GM18511 (cell line): Measurements from ENCODE around the gene SOBP.
"Not testable (repeated sequence)": the region's sequence is repeated elsewhere in the genome, so short reads cannot be mapped to it uniquely, and the experiment has no call there.

Source experiments
- ATAC-seq: cut with Tn5 transposase; IDR thresholded peaks from one replicate; pipeline ENCODE4 v1.9.1; 2021; ENCODE audit warnings: mild to moderate bottlenecking, moderate library complexity; ENCODE audit not compliant: unreplicated experiment

The SOBP gene, protein sequence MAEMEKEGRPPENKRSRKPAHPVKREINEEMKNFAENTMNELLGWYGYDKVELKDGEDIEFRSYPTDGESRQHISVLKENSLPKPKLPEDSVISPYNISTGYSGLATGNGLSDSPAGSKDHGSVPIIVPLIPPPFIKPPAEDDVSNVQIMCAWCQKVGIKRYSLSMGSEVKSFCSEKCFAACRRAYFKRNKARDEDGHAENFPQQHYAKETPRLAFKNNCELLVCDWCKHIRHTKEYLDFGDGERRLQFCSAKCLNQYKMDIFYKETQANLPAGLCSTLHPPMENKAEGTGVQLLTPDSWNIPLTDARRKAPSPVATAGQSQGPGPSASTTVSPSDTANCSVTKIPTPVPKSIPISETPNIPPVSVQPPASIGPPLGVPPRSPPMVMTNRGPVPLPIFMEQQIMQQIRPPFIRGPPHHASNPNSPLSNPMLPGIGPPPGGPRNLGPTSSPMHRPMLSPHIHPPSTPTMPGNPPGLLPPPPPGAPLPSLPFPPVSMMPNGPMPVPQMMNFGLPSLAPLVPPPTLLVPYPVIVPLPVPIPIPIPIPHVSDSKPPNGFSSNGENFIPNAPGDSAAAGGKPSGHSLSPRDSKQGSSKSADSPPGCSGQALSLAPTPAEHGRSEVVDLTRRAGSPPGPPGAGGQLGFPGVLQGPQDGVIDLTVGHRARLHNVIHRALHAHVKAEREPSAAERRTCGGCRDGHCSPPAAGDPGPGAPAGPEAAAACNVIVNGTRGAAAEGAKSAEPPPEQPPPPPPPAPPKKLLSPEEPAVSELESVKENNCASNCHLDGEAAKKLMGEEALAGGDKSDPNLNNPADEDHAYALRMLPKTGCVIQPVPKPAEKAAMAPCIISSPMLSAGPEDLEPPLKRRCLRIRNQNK

DNA sequence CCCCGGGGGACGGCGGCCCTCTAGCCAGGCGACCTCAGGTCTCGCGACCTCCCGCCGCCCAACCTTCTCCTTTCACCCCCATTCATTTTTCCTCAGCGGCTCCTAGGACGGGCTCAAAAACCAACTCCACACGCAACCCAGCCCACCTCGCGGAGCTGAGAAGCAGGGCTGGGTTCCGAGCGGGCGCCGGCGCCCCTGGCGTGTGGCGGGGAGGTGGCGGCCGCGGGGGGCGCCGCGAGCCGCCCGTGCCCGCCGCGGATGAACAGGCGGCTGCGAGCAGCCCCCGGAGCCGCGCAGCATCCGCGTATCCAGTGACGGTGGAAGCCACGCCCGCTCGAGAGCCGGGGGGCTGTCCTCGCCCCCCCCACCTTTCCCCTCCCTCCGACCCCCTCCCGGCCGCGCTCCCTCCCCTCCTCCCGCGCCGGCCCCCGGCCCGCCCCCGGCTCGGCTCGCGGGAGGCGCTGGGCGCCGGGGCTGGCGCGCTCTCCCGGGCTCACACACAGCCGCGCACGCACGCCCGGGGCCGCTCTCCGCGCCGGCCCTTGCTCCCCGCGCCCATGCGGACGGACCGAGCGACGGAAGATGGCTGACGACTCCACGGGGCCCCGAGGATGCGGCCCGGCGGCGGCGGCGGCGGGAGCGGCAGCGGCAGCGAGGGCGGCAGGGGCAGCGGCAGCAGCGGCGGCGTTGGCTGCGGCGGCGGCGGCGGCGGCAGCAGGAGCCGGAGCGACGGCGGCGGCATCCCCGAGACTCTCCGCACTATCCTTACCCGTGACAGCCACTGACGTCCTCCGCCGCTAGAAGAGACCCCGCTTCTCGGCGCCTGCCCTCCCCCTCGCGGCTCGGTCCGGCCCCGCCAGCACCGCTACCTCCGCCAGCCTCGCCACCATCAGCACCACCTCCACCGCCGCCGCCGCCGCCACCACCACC lies at the start of gene SOBP:
Gene SOBP, plus strand, starts transcription at position 482 of the 930 bp plus-strand sequence. CDS start 500 bp downstream, outside the sequence.
- peak; percentile 57 for ATAC-seq

DNA sequence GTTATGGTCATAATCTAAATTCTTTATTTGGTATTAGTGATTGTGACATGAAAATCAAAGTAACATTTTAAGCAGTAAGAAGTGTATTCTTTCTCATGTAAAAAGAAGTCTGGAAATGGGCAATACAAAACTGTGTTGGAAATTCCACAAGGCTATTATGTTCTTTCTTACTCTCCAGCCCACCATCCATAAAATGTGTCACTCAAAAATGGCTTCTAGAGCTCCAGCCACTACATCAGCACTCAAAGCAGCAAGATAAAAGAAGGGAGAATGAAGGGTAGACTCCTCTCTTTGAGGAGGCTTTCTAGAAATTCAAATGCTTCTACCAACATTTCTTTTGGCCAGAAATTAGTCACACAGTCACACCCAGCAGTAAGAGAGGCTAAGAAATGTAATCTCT lies 49.0 kb upstream of the SOBP start:
- ATAC-seq, result no peak

DNA sequence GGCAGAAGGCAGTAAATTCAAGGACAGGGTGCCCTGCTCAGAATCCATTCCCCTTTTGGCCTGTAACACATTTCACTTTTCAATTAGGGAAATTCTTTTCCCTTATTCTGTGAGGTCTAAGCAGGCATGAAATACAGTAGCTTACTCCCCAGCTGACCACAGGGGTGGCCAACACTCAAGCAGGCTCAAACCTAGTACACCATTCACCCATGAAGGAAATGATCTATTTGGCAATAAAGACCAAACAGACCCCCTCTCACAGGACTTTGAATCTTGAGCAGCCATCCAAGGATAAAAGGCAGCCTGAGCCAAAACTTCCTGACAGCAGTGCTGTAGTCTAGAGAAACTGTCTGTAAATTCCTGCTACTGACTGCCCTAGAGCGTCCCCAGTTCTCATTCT lies 48.2 kb upstream of the SOBP start:
- ATAC-seq, result no peak

DNA sequence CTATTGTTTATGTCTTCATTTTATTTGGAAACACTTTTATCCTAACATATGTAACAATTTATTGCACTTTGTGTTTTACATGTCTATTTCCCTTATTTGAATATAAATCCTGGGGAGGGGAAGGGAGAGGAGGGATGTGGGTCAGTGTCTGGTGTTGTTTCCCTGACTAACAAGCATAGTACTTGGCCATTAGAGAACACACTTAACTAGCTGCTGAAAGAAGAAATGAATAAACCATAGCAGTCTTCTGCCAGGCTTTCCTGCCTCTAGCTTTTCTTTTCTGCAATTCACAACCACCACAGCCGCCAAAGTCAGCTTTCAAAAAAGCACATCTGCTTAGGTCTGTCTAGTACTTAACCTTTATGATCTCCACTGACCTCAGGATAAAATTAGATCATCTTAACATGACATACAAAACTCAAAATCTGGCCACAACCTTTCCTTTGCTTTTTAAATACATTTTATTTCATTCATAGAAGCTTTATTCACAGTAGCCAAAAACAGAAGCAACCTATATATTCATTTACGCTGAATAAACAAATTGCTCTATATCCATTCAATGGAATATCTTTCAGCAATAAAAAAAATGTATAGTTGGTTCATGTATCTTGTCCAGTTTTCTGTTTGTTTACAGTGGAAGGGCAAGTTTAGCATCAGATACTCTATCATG lies 46.8 kb upstream of the SOBP start:
- ATAC-seq, result no peak

DNA sequence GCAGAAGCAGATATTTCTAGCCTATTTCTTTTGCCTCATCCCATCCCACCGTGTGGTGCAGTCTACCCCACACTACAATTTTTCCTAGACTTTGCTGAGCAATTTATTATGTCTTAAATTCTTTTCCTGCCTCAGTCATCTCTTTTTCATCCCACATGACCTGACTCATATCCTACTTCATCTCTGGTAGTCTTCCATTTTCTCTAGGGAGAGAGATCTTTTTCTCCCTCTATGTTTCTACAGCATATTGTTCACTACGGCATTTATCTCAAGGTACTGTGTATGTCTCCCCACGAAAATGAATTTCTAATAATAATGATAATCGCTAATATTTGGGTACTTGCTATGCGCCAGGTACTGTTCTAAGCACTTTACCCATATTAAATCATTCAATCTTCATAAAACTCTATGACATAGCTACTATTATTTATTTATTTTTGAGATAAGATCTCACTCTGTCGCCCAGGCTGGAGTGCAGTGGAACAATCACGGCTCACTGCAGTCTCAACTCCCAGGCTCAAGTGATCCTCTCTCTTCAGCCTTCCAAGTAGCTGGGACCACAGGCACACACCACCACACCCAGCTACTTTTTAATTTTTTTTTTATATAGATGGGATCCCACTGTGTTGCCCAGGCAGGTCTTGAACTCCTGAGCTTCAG lies 46.2 kb upstream of the SOBP start:
- no peak for ATAC-seq

DNA sequence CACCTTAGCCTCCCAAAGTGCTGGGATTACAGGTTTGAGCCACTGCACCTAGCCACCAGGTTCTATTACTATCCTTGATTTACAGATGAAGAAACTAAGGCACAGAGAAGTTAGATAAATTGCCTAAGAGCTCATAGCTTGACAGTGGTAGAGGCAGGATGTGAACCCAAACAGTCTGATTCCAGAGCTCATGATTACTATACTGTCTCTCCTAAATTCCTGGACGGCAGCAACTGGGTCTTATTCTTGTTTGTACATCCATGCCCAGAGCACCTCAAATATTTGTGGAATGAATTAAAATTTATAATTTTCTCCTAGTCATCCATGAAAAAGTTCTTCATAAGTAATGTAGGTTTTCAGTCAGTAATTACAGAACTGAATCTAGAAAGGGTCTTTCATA lies 45.6 kb upstream of the SOBP start:
- ATAC-seq, result no peak

DNA sequence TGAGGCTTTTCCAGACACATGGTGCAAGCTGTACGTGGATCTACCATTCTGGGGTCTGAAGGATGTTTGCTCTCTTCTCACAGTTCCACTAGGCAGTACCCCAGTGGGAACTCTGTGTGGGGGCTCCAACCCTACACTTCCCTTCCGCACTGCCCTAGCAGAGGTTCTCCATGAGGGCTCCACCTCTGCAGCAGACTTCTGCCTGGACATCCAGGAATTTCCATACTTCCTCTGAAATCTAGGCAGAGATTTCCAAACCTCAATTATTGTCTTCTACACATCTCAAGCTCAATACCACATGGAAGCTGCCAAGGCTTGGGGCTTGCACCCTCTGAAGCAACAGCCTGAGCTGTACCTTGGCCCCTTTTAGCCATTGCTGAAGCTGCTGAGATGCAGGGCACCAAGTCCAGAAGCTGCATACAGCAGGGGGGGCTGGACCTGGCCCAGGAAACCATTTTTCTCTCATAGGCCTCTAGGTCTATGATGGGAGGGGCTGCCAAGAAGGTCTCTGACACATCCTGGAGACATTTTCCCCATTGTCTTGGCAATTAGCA lies 42.2 kb upstream of the SOBP start:
- ATAC-seq, result no peak

DNA sequence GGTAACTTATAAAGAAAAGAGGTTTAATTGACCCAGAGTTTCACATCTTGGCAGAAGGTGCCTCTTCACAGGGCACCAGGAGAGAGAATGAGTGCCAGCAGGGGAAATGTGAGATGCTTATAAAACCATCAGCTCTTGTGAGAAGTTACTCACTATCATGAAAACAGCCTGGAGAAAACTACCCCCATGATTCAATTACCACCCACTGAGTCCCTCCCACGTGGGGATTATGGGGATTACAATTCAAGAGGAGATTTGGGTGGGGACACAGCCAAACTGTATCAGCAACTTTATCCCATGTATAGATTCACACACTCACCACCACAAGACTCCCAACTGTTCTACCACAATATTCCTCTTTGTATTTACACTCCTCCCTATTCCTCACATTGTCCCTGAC lies 41.1 kb upstream of the SOBP start:
- ATAC-seq, result no peak

DNA sequence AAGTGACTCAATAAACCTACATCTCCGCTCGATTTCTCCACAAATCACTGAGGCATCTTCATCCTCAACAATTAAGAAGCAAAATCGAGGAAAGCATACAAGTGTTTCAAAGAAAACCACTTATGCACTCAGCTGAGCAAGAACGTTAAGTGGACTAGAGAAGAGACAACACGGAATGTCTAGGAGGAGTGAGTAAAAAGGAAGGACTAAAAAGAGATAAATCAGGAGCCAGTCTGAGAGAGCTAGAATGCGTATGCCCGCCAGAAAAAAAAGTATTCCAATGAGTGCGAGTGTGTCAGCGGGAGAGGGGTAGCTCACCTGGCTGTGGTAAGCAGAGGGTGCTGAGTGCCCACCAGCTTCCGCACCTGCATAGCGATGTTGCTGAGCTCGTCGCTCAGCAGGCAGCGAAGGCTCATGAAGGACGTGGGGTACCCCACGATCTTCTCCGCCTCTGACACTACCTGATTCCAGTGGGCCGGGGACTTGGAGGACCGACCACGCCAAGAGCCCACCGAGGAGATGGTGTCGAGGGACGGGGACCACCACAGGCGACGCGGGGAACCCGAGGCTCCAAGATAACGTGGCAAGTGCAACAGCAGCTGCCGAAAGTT lies 31.1 kb upstream of the SOBP start:
- peak; percentile 43 for ATAC-seq

DNA sequence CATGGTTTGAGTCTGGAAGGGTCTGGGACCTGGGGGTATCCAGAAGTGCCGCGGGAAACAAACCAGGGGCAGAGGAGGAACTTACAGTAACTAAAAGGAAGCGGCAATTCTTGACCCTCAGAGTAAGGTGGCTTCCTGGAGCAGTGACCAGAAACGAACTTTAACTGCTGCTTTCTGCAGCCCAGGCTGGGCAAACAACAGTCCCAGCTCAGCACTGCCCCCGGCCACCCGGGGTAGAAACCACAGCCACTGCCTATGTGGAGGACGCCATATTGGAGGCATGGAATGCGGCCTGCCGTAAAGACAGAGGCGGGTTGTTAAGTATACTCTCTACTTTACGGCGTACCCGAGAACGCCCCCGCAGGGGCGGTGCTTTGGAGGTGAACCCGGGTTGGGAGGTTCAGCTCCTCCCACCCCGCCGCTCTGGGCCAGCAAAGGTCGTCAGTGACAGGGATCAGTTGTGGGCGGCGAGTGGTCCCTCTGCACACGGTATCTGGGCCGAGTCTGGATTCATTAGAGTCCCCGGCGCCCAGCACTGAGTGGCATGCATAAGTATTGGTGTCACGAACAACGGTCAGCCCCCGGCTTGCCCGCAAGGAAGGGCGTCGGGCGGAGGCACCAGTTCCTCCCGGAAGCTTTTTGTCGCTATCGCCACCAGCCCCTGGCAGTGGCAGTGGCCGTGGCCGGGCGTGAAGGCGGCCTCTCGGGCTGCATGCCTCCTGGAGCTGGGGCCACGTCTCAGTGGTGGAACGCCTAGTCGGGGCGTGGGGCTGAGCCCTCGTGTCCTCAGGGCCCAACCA lies 30.4 kb upstream of the SOBP start, which contains the start of gene PDSS2:
Gene PDSS2, minus strand, starts transcription at position 282 of the 800 bp plus-strand sequence. Its CDS starts 279 bp downstream, at position 3.
- peak; percentile 94 for ATAC-seq

DNA sequence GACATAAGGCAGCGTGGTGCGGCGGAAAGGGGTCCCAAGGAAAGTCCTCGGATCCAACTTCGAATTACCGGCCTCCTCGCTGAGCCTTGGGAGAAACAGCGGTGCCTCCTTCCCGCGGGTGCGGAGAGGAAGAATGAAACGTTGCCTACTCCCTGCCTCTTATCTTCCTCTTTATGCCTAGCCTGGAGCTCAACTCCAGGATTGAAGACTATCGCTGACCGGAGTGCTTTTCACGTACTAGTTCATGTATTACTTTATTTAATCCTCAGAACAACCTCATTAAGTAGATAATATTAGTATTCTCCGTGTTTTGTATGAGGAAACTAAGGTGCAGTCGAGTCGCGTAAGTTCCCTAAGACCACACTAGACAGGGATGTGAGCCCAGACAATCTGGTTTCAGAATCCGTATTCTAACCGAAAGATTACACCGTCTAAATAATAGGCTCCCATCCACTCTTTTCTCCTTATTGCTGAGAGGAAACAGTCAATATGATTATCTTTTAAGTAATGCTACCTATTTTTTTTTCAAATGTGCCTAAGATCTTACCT lies 29.8 kb upstream of the SOBP start:
- no peak for ATAC-seq

DNA sequence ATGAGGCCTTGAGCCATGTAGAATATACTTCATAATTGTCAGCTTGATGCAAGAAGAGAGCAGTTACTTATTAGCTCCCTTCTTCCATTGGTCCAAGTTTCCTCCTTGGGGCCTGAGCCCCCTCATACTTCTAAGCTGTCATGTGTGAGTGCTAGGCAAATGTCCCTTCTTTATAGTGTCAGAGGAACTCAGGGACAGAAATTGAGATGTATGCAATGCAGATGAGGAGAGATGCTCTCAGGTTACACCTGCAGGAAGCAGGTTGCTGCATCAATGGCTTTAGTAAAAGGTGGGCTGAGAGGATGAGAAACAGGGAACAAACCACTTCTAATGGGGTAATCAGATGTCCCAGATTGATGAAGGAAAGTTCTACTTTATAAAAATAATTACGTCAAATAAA lies 23.9 kb upstream of the SOBP start:
- ATAC-seq, result no peak

DNA sequence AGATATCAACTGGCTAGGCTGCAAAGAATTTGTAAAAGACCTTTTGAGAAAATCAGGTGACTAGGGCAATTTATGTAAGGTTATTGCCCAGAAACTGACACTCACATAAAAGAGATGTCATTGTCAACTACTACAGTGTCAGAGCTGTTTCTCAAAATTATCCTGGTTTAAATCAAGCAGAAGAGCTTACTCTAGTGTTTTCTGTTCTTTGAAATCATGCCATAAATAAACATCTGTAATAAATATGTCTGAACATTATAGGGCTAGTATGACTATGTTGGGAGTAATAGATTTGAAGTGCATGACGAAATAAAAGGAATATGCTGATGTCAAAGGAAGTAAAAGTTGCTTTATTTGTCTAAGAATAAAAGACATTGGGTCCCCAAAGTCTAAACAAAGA lies 19.6 kb upstream of the SOBP start:
- no peak for ATAC-seq

DNA sequence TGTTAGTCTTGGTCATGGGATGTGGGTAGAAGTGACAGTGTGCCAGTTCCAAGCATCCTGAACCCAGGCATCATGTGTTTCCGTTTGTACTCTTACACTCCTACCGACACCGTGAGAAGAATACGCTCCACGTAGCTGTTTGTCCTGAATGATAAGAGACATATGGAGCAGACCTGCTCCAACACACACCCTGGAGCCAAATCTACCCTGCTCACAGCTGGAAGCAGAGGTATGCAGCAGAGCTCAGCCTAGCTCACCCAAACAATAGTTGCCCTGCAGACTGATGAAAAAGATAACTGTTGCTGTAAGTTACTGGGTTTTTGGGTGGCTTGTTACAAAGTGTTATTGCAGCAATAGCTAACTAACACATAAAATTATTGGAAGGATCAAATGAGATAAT lies 16.3 kb upstream of the SOBP start:
- no peak for ATAC-seq

DNA sequence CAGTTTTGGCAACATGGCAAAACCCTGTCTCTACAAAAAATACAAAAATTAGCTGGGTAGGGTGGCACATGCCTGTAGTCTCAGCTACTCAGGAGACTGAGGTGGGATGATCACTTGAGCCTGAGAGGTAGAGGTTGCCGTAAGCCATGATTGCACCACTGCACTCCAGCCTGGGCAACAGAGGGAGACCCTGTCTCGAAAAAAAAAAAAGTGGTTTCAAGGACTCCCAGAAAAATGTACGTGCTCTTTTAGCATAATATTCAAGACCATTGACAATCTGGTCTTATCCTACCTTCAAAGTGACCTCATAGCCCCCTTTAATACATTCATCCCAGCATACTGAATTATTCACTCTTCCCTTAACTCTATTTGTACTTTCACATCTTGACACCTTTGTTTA lies 14.6 kb upstream of the SOBP start:
- ATAC-seq, result not testable (repeated sequence)

DNA sequence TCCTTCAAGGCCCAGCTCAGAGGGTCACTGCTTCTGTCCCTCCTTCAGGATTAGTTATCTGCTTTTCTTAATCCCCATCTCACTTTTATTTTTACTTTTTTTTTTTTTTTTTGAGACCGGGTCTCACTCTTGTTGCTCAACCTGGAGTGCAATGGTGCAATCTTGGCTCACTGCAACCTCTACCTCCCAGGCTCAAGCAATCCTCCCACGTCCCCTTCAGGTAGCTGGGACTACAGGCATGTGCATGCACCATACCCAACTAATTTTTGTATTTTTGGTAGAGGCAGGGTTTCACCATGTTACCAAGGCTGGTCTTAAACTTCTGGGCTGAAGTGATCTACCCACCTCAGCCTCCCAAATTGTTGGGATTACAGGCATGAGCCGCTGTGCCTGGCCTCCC lies 14.1 kb upstream of the SOBP start:
- ATAC-seq, result not testable (repeated sequence)

DNA sequence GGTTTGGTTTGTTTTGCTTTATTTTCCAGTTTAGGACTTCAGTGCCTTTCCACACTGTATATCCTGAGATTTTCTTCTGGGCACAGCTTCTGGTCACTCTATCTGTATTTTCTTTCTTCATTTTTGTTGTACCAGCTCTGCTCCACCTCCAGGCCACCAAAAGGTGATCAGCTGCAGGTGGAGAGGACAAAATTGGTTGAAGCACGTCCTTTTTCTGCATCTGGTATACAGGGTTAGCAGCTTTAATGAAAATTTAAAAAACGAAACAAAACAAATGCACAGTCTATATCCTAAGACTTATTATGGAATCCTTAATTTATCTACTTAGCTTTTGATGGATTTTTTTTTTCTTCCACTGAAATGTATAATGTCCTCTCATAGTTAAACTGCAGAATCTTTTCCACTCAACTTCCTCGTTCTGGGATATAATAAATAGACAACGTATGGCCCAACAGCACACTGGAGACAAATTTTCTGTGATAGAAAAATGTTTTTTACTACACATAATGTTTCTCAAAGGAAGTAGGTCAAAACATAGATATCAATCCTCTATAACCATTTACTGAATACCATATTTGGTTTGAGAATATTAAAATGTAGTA lies 10.7 kb upstream of the SOBP start:
- ATAC-seq, result no peak
